ENCODE results near the gene P2RY14.
"Not testable (repeated sequence)": the region's sequence is repeated elsewhere in the genome, so short reads cannot be mapped to it uniquely, and the experiment has no call there.

Gene P2RY14

DNA sequence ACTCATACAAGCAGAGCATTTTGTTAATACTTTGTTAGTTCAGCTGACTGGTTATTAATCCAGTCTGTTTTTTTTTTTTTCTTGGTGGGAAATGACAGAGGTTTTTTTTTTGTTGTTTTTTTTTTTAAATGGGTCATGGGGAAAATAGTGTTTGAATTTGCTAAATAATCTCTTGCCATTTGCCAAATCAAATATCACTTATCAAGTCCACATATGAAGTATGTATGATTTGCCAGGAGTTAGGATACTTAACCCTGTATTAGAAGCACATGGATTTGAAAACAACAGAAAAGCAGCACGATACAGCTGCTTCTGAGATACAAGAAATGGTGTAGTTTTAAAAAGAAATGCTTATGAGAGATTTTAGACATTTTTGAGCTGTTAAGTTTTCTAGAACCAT is 21.6 kb downstream of the P2RY14 start:
- ATAC-seq, result no peak
- H3K9me3 Mint-ChIP-seq, result no peaks in the 10 kb centered on the region
- H3K27ac Mint-ChIP-seq, result no peak overlapping the region

DNA sequence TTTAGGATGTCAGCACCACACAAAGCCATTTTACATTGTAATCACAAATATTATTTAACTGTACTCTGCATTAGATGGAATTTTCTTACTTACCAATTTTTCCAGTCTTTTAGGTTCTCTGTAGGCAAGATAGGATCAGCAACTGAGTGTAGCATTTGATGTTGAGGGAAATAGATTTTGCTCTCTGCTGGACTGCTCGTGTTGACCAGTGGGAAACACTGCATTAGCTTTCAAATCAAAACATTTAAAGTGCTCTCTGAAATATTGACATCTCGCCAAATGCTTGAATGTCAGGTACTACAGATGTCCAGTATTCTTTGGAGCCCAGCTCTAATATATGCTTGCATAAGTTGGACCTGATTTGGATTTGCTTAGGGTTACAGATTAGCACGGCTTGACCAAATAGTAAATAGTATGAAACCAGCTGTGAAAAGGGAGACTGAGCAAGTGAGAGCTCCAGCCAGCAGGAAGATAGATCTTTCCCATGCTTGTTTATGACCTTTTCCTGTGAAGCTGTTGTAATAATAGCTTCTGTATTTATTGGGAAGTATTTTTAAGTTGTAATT is 29.5 kb downstream of the P2RY14 start:
- Mint-ChIP-seq H3K4me3 (no peak overlapping the region), H3K4me1 (no peaks in the 10 kb centered on the region), H3K27ac (no peak overlapping the region), H3K27me3 (no peaks in the 10 kb centered on the region), H3K9me3 (no peaks in the 10 kb centered on the region)
- ATAC-seq, result no peak
- no peak for DNase-seq

More for the DNA sequence above, 21.6 kb downstream of the P2RY14 start:
- Mint-ChIP-seq H3K4me1 (no peaks in the 10 kb centered on the region), H3K27me3 (peaks cover 8% of the 10 kb centered on the region), H3K4me3 (no peak overlapping the region)
- no peak for DNase-seq

DNA sequence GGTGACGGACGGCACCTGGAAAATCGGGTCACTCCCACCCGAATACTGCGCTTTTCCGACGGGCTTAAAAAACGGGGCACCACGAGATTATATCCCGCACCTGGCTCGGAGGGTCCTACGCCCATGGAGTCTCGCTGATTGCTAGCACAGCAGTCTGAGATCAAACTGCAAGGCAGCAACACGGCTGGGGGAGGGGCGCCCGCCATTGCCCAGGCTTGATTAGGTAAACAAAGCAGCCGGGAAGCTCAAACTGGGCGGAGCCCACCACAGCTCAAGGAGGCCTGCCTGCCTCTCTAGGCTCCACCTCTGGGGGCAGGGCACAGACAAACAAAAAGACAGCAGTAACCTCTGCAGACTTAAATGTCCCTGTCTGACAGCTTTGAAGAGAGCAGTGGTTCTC is 36.3 kb downstream of the P2RY14 start:
- not testable (repeated sequence) for H3K9me3 Mint-ChIP-seq, DNase-seq, ATAC-seq

DNA sequence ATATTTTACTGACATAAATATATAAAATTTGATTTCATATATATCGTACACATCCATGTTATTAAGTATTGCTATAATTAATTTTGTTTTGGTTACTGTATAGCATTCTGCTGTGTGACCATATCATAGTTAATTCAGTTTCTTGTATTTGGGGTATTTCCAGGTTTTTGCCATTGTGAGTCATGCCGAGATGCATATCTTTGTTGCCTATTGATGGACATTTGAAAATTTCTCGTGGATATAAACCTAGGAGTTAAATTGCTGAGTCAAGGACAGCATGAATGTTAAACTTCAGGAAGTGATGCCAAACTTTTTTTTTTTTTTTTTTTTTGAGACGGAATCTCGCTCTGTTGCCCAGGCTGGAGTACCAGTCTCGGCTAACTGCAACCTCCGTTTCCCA is 41.6 kb downstream of the P2RY14 start:
- no peaks in the 10 kb centered on the region for H3K27me3 Mint-ChIP-seq
- H3K27ac Mint-ChIP-seq, result no peak overlapping the region
- no peak for ATAC-seq
- no peaks in the 10 kb centered on the region for H3K4me1 Mint-ChIP-seq
- no peak for DNase-seq
- H3K9me3 Mint-ChIP-seq, result no peaks in the 10 kb centered on the region
- no peak overlapping the region for H3K4me3 Mint-ChIP-seq

More for the DNA sequence above, 36.3 kb downstream of the P2RY14 start:
- not testable (repeated sequence) for H3K4me3 Mint-ChIP-seq, H3K27me3 Mint-ChIP-seq, H3K27ac Mint-ChIP-seq, H3K4me1 Mint-ChIP-seq

DNA sequence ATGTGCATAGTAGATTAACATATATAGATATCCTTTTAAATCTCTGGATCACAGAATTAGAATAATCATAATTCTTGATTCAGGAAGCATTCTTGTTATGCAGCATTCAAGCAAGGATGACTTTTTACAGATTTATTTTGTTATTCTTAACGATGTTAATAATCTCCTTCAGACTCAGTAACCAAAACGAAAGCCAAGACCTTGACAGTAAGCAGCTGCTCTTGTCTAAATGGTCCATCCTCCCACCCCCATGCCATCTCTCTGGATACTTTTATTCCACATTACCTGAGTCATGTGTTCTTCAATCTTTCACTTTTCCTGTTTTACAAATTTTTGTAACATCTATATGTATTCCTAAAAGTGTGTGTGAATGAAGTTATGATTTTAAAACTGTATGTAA is 42.0 kb downstream of the P2RY14 start:
- no peak for ATAC-seq
- Mint-ChIP-seq H3K9me3 (no peaks in the 10 kb centered on the region), H3K4me3 (no peak overlapping the region), H3K4me1 (peaks cover 3% of the 10 kb centered on the region), H3K27me3 (no peaks in the 10 kb centered on the region), H3K27ac (no peak overlapping the region)
- DNase-seq, result no peak

DNA sequence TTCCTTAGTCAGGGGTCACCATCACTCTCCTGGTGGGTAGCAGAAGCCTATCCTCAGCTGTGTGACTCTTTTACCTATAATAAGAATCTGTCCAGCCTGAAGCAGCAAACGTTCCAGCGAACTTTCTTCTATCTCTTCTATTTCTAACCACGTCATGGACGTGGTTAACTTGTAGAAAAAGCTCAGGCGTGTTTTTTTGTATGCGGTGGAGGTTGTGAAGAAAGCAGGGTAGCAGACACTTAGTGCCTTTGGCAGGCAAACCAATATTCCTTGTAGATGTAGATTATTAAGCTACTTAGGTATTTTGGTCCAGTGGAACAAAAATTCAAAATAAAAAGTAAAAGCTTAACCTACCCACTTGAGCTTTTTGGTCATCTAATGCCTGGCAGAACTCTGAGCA is 43.5 kb downstream of the P2RY14 start:
- Mint-ChIP-seq H3K4me1 (peaks cover 18% of the 10 kb centered on the region), H3K27me3 (no peaks in the 10 kb centered on the region), H3K4me3 (no peak overlapping the region), H3K9me3 (no peaks in the 10 kb centered on the region), H3K27ac (no peak overlapping the region)
- DNase-seq (no peak), ATAC-seq (no peak)

DNA sequence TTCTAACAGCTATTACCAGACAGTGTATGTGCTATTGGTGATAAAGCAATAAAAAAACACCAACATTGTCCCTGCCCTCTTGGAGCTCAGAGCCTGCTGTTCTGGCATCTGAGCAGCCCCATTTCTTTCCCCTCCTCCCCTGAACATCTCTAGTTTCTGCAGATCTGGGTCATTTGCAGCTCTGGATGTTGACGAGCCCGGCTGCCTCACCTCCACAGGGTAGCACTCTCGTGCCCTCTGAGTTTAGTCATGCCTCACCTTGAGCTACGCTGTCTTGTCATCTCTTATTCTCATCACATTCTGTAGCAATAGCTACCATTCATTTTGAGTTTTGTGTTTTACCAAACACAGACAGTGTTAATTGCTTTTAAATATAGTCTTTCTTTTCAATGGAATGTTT is 45.4 kb downstream of the P2RY14 start:
- H3K4me3 Mint-ChIP-seq, result no peak overlapping the region
- no peak overlapping the region for H3K27ac Mint-ChIP-seq
- ATAC-seq, result no peak

DNA sequence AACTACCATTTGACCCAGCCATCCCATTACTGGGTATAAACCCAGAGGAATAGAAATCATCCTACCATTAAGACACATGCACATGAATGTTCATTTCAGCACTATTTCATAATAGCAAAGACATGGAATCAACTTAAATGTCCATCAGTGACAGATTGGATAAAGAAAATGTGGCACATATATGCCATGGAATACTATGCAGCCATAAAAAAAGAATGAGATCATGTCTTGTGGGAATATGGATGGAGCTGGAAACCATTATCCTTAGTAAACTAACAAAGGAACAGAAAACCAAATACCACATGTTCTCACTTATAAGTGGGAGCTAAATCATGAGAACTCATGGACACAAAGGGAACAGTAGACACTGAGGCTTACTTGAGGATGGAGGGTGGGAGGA is 45.9 kb downstream of the P2RY14 start:
- H3K9me3 Mint-ChIP-seq, H3K27ac Mint-ChIP-seq, ATAC-seq, DNase-seq, H3K4me3 Mint-ChIP-seq, H3K27me3 Mint-ChIP-seq: not testable (repeated sequence)
- H3K4me1 Mint-ChIP-seq, result peaks cover 32% of the 10 kb centered on the region

More for the DNA sequence above, 45.4 kb downstream of the P2RY14 start:
- no peak for DNase-seq
- Mint-ChIP-seq H3K27me3 (no peaks in the 10 kb centered on the region), H3K9me3 (no peaks in the 10 kb centered on the region), H3K4me1 (peaks cover 26% of the 10 kb centered on the region)

DNA sequence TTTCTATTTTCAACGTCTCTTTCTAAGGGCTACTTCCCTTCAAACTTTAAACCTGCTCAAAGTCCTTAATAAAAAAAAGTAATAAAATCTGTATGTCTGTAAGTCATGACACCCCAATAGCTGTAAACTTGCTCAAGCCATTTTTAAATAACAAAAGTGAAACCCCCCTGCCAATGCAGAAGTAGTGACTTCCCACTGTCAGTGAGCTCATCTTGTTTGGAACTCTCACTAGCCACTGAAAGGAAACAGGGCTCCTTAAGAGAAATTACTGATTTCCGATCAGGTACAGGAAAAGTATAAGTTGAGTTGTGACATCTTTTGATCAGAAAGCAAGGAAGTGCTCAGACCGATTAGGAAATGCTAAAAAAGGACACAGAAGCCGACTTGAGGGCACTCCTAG is 47.7 kb downstream of the P2RY14 start:
- peak; percentile 13 for ATAC-seq
- H3K27me3 Mint-ChIP-seq, result no peaks in the 10 kb centered on the region
- H3K4me3 Mint-ChIP-seq, result peak overlapping the region; percentile 59 to 67
- H3K4me1 Mint-ChIP-seq, result peaks cover 50% of the 10 kb centered on the region
- no peaks in the 10 kb centered on the region for H3K9me3 Mint-ChIP-seq
- H3K27ac Mint-ChIP-seq, result peak overlapping the region; percentile 89 to 92
- no peak for DNase-seq

DNA sequence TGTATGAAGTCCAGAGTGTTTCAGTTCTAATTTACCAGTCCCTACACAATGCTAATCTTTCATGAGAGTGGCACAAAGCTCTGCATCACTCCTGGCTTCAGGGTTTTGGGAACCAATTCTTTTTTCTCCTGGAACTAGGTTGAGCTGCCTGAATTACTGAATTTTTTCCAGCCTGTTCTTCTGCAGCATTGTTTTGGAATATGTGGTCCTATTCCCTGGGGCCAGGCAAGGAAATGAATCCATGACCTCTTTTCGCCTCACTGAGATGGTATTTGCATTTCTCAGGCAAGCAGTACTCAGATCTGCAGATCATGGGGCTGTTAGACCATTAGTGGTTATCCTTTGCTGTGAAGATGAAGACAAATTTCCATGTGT is 49.7 kb downstream of the P2RY14 start:
- no peaks in the 10 kb centered on the region for H3K27me3 Mint-ChIP-seq
- H3K27ac Mint-ChIP-seq, result peak overlapping the region in 1 of 2 donors; percentile 90
- H3K9me3 Mint-ChIP-seq, result no peaks in the 10 kb centered on the region
- ATAC-seq, result peak; percentile 36
- no peak for DNase-seq
- H3K4me1 Mint-ChIP-seq, result peaks cover 64% of the 10 kb centered on the region
- H3K4me3 Mint-ChIP-seq, result peak overlapping the region; percentile 17 to 67

DNA sequence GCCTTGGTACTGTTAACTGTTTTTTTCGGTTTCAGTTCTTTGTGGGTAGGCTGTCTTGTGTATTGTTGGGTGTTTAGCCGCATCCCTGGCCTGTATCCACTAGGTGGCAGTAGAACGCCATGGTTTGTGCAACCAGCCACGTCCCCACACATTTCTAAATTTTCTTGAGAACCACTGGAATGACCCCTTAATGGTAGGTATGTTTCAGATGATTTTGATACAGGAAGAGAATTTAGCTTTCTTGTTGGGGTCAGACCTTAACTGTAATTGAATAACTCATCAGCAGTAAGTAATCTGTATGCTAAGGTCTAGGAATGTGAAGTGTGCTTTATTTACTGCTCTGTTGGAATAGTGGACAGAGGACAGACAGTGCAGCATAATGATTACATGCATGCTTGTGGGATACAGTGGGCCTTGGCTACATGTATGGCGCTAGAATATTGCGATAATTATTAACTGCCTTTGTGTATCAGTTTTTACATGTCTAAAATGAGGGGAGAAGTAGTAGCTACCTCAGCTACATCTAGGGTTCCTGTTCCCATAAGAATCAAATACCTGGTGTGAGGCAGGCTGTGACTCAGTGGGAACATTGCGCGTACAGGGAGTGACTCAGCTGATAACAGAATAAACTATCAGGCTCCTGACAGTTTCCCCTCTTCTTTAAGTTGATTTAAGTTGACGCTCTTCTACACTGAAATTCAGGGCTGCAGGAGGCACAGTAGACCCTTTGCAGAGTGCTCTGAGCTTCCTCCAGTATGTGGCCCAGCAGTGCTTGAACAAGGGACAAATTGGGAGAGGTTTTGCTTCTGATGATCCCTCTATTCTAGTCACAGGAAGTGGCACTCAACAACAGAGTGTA is 50.3 kb downstream of the P2RY14 start:
- H3K27me3 Mint-ChIP-seq, result no peaks in the 10 kb centered on the region
- peak overlapping the region; percentile 53 to 67 for H3K4me3 Mint-ChIP-seq
- peaks cover 0 to 4% of the 10 kb centered on the region in 2 donors for H3K9me3 Mint-ChIP-seq
- peaks cover 64% of the 10 kb centered on the region for H3K4me1 Mint-ChIP-seq
- ATAC-seq (peak; percentile 85), DNase-seq (peak; percentile 72 to 83)
- peak overlapping the region; percentile 15 to 90 for H3K27ac Mint-ChIP-seq

DNA sequence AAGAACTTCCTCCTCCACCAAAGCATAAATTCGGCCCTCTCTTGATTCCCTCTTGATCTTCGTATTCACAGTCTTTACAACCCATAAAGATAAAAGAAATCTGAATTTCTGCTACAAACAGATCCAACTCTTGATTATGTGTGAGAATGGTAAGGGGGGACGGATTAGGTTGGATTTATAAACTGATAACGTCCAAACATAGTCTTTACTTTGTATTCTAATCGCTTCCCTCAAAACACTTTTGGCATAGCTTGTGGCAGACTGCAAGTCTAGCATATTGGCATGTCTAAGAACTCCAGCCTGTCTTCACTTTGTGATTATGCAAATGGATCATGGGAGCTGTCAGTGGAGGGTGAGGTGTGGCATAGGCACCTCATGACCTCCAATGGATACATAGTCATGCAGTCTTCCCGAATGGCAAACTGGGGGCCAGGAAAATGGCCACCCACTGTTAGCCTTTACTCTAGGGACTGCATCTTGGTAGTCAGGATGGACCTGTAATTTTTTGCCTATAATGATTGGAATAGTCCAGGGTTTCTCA is 51.0 kb downstream of the P2RY14 start:
- H3K4me1 Mint-ChIP-seq, result peaks cover 64% of the 10 kb centered on the region
- H3K4me3 Mint-ChIP-seq, result peak overlapping the region; percentile 53 to 67
- H3K27me3 Mint-ChIP-seq, result no peaks in the 10 kb centered on the region
- no peak for DNase-seq
- peak overlapping the region; percentile 15 to 96 for H3K27ac Mint-ChIP-seq
- peak; percentile 41 for ATAC-seq
- peaks cover 5 to 10% of the 10 kb centered on the region in 2 donors for H3K9me3 Mint-ChIP-seq

DNA sequence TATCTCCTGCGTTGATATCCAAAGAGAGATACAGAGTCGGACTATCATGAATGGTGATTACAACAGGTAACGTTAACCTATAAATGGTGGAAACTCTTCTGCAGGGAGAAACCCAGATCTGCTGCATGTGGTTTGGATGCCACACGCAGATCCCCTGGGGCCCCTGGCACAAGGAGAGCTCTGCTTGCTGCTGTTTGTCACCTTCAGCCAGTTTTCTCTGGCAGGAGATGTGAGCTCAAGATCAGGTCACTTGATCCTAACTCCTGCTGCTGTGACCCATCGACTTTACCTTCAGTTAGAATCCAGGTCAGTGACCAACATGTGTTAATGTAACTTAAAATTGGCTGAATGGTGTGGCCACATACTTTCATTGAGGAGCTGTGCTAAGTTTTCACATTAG is 51.5 kb downstream of the P2RY14 start:
- peak overlapping the region in 1 of 2 donors; percentile 96 for H3K27ac Mint-ChIP-seq

DNA sequence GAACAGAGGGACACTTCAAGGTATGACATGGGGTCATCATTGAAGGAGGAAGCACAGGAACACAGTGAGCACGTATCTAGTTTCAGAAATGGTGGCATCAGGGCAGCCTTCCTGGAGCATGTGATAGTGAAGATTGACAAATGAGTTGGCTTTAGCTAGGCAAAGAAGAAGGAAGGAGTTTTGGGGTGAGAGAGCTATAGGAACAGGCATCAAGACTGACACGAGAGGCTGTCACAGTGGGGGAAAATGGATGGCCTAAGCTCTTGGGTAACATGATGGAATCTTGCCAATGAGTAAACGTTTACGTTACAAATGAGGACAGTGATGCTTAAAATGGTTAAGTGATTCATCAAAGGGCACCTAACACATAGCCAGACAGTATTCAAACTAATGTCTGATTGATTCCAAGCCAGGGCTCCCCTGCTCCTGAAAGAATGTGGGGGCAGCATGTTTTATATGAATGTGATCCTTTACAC is 52.2 kb downstream of the P2RY14 start:
- Mint-ChIP-seq H3K27me3 (no peaks in the 10 kb centered on the region), H3K4me1 (peaks cover 59% of the 10 kb centered on the region), H3K9me3 (peaks cover 17 to 18% of the 10 kb centered on the region in 2 donors), H3K27ac (peak overlapping the region; percentile 96), H3K4me3 (peak overlapping the region; percentile 34 to 67)
- DNase-seq (peak in 1 of 2 donors; percentile 29), ATAC-seq (peak; percentile 66)

More for the DNA sequence above, 51.5 kb downstream of the P2RY14 start:
- Mint-ChIP-seq H3K27me3 (no peaks in the 10 kb centered on the region), H3K4me1 (peaks cover 64% of the 10 kb centered on the region), H3K4me3 (peak overlapping the region in 1 of 2 donors; percentile 67), H3K9me3 (peaks cover 10 to 15% of the 10 kb centered on the region in 2 donors)
- DNase-seq, result no peak
- ATAC-seq, result no peak

DNA sequence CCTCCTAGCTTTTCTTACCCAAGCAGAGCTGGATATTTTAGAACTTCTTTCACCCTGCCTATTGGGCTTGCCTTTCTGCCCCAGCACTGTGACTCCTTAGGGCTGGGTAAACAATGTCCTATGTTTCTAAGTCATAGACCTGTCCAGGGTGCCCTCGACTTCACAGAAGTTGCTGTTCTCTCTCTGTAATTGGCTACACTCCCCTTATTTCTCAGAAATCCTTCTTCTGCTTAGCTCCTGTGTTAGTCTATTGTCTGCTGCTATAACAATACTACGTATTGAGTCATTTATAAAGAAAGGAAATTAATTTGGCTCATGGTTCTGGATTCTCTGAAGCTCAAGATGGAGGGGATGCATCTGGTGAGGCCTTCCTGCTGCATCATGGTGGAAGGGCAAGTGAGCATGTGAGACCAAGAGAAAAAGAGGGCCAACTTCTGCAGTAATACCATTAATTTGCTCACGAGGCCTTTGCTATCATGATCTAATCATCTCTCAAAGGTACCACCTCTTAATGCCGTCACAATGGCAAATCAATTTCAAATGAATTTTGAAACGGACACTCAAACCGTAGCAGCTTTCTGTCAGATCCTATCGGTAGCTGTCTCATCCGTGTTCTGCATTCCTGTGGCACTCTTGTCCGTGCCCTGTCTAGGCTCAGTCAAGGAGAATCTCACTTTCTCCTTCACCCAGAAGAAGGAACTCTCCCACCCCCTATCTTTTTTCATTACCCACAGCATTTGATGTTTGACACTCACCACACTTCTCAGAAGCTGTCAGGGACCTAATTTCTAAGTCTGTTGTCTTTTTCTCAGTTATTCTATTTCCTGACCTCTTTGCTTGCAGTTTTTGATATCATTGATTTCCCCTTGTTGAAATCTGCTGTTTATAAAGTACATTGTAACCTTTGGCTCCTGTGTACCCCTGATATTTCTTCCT is 53.0 kb downstream of the P2RY14 start:
- Mint-ChIP-seq H3K27me3 (no peaks in the 10 kb centered on the region), H3K9me3 (peaks cover 25% of the 10 kb centered on the region in 2 donors), H3K4me3 (peak overlapping the region; percentile 57 to 67), H3K4me1 (peaks cover 51% of the 10 kb centered on the region), H3K27ac (peak overlapping the region; percentile 96)
- no peak for DNase-seq
- ATAC-seq, result no peak
